Kasumi-1 (cell line): ENCODE data around the gene LINC01488.

Source experiments
- DNase-seq, 2 experiments: peaks; one replicate each; lab custom pipeline; 2025; lab: John Stamatoyannopoulos, UW

Gene LINC01488

DNA sequence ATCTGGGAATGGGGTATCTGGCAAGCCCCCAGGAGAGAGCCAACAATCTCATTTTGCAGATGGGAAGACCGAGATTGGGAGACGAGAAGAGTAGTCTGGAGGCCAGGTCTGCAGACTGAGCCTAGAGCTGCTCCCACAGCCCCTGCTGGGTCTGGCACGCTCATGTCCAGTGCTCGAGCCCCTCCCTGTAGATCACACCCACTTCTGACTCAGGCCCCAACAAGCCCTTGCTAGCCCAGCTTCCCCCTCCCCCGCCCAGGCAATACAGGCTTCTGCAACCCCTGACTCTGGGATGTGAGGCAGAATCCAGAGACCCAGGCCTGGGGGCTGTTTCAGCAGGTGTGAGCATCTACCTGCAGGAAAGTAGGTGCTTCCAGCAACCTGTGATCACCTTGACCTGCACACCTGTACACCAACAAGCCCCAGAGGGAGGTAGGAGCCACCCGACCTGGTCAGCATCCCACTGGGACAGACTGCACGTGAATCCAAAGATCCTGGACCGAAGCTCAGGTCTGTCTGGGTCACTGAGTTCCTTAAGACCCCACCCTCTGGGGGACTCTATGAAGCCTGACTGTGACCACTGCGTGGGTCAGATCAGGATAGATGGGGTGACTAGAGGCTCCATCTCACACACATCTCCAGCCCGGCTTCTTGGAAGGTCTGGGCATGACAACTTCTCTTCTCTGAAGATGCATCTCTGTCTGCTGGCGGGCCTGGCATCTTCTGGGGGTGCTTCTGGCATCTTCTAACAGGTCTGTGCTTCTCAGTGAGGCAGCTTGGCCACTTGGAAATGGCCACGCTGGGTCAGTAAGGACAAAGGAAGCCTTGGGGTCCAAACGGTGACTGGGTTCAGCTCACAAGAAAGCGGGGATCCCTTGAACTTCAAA is 29.3 kb downstream of the LINC01488 start:
- no peak for DNase-seq

DNA sequence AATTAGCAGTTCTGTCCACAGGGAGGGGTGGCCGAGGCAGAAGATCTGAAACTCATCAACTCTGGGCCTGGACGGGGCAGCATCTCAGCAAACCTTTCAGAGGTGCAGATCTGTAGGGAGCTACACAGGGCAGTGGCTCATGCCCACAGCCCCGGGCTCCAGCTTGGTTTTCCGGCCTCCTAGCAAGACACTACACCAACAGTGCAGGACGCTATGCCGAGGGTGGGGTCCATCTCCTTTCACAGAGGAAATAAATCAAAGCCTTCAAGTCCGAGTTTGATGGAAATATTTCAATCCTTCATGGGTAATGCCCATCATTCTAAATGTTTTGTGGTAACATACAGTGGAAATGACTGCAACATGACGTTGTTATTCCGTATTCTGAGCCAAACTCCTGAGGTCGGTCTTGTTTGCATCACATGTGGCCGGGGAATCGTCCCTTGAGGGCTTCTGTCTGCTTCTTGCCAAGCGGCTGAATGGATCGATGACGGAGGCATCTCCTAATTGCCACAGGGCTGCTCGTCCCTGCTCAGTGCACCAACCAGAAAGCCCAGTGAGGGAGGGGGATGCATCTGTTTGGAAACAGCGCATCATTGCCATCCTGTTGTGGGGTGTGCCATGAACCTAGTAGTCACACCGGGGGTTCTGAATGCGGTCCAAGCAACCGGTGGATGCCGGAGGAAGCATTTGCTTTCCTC is 30.0 kb downstream of the LINC01488 start:
- no peak for DNase-seq

DNA sequence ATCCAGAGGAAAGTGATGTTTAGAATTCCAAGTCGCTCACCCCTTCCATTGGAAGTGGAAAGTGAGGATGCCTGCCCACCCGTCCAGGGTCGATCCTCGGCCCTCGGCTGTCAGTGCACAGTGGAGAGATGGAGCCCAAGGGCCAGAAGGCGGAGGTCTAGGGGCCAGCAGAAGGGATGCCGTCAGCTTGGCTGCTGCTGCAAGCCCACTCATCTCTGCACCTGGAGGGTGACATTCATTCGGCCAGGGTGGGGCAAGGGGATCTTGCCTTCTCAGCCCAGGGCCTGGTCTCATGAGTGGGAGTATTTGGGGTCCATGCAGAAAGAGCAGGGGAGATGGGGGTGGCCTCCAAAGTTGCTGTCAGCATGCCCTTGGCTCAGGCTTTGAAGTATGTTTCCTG is 30.7 kb downstream of the LINC01488 start:
- no peak for DNase-seq

DNA sequence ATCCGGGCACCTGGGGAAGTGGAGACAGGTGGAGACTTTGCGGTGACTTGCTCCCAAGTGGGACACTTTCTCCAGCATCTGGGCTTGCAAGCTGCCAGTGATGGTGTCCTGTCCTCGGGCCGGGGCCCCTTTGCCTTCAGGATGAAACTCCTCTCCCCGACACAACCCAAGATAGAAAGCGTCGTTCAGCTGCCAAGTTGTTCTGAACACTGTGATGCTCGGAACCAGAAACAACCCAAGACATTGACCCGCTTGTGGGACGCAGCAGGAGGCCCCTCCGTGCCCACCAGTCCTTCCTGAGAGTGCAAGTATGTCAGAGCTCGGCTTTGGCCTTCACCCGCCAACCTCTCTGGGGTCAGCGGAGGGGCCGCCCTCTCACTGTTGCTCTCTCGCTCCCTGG is 31.3 kb downstream of the LINC01488 start:
- DNase-seq, result no peak

DNA sequence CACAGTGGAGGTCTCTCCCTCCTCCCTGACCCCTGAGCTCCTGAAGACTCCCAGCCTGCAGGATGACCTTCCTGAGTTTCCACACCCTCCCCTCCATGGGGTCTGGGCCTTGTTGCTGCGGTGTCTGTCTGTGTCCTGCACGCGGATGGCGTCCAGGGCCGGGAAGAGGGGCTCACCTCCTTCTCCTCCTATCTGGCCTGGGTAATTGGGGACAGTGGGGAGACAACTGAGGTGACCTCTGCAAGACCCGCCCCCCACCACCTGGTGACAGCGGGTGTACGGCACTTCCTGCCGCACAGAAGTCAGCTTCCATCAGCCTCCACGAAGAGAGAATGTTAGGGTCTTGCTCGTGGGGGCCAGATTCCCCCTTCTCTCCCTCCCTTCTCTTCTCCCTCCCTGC is 31.7 kb downstream of the LINC01488 start:
- no peak for DNase-seq

DNA sequence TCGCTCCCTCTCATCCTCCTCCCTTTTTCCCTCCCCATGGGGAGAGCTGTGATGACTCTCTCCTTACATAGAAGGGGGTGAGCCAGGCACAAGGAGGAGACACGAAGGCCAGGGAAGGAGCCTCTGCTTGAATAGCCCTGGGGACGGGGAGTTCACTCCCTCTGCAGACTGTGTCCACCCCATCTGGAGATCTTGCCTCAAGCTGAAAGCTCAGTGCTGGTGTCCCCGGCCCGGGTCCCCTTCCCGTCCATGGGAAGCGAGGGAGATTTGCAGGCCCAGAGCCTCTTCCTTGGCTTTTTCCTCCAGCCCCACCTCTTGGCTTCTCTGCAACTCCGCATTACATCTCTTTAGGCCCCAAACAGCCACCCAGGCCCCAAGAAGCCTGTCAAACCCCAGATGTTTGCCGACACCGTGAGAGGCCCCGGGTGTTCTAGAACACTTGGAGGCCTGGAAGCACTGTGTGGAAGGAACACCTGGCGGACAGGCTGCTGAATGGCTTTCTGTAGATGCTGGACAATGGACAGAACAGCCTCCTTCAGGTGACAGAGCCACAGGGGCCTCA is 32.3 kb downstream of the LINC01488 start:
- DNase-seq, result no peak

DNA sequence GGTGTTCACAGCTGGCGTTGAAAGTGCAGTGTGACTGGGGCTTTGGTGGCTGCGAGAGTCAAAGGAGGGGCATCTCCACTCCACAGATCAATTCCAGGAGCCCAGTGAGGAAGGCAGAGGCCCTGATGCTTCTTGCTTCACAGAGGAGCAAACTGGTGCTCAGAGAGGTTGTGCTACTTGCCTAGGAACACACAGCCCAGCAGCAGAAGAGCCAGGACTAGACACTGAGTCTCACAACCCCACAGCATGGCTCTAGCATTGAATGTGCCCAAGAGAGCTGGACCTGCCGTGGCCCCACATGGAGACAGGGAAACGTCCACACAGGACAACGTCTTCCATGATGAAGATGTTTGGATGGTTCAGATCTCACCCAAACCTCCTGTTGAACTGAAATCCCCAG is 33.3 kb downstream of the LINC01488 start:
- no peak for DNase-seq

DNA sequence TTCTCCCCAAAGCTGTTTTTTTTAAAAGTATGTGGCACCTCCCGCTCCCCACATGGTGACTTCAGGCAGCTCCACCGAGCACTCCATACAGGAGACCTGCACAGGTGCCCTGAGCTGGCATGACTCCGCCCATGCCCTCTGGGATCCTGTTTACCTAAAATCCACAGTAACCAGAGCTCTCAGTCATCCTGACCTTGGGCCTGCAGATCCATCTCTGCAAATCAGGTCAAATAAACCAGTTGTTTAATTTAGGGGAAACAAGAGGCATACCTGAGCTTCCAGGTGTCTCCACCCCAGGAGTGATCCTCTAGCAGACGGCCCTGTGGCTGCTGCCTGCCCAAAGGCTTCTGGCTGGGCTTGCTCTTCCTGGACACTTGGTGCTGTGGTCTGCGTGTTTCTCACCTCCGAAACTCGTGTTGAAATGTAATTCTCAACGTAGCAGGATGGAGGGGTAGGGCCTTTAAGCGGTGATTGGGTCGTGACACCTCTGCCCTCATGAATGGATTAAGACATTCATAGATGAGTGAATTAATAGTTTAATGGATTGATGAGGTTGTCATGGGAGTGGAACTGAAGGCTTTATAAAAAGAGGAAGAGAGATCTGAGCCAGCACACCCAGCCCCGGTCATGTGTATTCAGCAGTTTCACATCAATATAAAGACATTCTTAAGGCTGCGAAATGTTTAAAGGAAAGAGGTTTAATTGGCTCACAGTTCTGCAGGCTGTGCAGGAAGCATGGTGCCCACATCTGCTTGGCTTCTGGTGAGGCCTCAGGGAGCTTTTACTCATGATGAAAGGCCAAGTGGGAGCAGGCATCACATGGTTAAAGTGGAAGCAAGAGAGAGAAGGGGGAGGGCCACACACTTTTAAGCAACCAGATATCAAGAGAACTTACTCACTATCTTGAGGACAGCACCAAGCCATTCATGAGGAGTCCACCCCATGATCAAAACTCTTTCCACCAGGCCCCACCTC is 34.1 kb downstream of the LINC01488 start:
- peak; percentile 8 to 9 for DNase-seq

DNA sequence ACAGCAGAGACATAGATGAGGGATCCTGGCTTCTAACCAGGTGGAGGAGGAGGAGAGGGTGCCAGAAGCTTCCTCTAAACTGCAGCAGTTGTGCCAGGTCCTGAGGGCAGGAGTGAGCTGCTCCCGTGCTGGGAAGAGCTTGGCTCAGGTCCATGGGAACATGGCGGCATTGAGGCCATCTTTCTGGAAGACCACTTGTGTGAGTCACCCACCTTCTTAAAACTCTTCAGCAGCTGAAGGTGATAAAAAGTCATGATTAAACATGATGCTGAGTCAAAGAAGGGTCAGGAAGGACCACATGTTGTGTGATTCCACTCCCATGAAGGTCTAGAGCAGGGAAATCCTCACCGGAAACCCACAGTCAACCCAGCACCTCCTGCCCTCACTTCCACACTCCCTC is 35.1 kb downstream of the LINC01488 start:
- no peak for DNase-seq

DNA sequence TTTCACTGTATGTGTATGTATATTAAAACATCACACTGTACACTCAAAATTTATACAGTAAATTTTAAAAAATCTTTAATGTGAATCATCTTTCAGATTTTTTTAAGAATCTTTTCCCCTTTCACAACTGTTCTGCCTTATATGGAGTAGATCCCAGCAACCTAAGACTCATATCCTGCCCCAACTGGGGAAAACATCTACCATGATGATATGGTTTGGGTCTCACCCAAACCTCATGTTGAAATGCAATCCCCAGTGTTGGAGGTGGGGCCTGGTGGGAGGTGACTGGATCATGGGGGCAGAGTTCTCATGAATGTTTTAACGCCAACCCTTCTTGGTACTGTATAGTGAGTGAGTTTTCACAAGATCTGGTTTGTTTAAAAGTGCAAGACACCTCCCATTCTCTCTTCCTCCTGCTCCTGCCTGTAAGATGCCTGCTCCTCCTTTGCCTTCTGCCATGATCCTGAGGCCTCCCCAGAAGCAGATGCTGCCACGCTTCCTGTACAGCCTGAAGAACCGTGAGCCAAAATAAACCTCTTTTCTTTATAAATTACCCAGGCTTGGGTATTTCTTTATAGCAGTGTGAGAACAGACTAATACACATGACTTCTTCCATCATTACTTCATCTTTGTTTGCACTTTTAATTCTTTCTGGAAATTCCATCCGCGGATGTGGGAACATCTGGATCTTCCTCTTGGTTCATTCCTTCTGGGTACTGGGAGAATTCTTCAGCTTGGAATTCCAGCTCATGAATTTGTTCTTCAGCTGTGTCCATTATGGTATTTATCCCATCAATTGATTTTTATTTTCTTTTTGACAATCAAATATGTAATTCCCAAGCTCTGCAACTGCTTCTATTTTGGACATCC is 36.9 kb downstream of the LINC01488 start:
- DNase-seq, result no peak

DNA sequence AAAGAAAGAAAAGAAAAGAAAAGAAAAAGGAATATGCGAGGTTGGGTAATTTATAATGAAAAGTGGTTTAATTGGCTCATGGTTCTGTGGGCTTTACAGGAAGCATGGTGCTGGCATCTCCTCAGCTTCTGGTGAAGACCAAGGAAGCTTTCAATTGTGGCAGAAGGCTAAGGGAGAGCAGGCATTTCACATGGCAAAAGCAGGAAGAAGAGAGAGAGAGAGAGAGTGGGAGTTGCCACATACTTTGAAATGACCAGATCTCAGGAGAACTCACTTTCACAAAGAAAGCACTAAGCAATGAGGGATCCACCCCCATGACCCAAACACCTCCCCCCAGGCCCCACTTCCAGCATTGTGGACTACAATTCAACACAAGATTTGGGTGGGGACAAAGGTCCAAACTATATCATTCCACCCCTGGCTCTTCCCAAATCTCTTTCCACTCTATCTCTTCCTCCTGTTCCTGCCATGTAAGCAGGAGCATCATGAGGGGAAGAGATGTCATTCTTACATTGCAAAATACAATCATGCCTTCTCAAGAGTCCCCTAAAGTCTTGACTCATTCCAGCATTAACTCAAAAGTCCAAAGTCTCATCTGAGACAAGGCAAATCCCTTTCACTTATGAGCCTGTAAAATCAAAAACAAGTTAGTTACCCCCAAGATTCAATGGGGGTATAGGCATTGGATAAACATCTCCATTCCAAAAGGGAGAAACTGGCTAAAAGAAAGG is 38.9 kb downstream of the LINC01488 start:
- no peak for DNase-seq

DNA sequence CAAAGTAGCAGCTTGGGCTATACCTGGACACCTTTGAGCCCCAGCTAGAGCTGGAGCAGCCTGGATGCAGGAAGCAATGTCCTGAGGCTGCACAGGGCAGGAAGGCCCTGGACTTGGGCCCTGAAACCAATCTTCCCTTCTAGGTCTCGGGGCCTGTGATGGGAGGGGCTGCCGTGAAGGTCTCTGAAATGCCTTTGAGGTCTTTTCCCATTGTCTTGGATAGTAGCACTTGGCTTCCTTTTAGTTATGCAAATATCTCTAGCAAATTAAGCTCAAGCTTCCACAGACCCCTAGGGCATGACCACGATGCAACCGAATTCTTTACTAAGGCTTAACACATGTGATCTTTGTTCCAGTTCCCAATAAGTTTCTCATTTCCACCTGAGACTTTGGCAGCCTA is 40.0 kb downstream of the LINC01488 start:
- DNase-seq, result no peak

DNA sequence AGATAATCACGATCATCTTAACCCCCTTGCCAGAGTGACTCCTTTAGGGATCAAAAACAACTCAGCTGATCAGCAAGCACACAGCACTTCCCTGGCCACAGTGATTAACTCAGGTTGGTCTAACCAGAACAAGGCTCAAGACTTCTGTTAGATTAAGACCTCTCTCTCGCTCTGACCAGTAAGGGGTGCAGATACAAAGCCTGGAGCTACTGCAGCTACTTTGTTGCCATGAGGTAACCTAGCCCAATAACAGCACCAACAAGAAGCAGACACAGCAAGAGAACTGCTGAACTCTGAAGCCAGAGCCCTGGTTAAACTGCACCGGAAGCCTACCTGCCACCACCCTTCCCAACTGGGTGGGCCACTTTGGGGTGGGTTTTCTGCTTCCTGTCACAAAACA is 42.0 kb downstream of the LINC01488 start:
- no peak for DNase-seq

DNA sequence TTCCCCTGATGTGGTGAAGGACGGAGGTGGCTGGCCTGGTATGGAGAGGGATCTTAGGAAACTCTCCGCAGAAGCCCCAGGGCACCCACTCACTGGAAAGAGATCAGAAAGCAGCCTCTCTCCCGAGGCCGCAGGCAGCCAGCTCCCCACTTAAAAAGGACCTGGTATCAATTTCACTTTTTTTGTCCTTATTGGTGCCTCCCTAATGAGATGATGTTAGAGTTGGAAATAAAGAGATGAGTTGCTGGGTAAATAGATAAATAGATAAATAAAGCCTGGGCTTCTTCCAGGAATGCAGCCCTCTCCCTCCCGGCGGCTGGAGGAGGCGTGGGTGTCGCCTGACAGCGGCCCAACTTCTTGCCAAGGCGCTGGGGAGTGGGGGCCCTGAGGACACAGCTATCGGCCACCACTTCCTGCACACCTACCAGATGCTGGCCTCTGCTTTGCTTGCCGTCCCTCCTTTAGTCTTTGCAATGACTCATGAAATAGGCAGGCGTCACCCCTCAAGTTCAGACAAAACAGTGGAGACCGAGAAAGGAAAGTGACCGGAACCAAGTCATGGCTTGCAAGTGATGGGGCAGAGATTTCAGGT is 42.9 kb downstream of the LINC01488 start:
- no peak for DNase-seq

DNA sequence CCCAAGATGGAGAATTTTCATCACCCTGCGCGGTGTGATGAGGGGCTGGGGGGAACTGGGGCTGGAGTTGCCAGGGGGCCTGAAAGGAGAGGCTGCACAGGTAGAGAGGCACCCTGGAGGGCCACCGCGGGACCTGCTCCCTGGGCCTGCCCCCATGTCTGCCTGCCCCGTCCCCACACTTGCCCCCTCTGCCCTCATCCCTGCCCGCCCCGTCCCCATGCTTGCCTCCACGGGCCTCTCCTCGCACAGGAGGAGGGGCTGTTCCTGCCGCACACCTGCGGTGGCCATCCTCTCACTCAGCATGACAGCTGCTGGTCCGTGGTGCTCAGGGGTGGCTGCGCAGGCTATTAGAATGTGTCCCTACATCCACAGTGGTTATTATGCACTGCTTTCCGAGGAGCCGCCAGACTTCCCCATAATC is 43.5 kb downstream of the LINC01488 start:
- no peak for DNase-seq

DNA sequence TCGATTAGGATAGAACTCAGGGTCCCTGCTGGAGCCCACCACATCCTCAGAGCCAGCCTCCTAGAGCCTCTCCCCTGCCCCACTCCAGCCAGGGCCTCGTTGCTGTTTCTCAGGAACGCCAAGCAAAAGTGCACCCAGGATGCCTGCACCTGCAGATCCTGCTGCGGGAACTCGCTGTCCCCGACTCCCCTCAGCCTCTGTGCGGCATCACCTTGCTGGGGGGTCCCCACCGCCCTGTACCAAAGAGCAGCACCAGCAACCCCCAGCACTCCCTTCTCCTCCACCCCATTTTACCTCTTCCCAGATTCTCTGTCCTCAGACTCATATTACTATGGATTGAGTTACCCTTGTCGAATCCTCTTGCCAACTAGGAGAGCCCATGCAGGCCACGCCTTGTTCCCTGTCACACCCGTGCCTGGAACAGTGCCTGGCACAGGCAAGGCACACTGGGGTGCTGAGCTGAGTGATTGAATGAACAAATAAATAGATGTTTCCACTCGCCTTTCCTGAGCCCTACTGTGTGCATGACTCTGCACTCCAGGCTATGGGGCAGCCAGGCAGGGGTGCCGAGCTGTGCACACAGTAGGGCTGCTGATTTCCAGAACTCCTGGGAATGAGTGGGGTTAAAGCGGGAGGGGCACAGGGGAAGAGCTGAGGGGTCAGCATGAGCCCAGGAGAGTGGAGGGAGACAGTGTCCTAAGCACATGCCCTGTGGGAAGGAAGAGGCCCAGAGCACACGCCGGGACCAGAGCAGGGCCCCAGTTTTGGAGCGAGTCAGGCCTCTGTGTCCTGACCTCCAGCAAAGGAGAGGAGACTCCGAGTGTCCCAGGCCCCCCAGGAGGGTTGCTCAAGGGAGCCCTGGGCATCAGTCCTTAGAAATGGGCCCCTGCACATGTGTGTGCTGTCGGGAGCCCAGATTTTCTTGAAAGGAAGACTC is 44.3 kb downstream of the LINC01488 start:
- no peak for DNase-seq

DNA sequence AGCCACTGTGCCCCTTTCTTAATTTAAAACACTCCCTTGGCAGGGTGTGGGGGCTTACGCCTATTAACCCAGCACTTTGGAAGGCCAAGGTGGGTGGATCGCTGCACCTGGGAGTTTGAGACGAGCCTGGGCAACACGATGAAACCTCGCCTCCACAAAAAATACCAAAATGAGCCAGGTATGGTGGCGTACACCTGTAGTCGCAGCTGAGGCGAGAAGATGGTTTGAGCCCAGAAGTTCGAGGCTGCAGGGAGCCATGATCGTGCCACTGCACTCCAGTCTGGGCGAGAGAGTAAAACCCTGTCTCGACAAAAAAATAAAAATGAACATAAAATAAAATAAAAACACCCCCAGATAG is 45.0 kb downstream of the LINC01488 start:
- no peak for DNase-seq

DNA sequence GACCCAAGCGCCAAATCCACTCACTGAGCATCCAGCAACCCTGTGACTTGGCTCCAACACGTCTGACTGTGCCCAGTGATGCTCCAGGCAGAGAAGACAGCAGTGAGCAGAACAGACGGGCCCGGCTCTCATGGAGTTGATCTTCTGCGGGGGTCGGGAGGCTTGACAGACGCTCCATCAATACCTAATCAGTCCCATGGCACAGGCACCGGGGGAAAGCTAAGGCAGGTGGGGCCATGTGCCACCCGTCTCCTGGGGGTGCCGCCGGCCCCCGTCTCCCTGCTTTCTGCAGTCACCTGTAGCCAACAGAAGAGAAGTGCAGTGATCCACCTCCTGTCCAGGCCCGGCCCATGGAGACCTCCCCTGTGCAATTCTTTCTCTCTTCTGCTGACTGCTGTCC is 47.5 kb downstream of the LINC01488 start:
- no peak for DNase-seq
